Adrenal gland (tissue), 12 donors: ENCODE results near the gene HDDC3. TPM values are rescaled to one million over a fixed set of nuclear protein-coding genes. Genes with fewer than 3 reads are reported as not detected.

Experiments
- DNase-seq, 7 donors: peaks; one replicate each; pipeline ENCODE4 v3.0.0-alpha.2; 2019 to 2020
- H3K27ac ChIP-seq, 5 donors: fragments of 200-600 bp; sonication (generic) in 4 of 5; 1 replicate in 3 of 5; 2 replicates in 2 of 5; pipeline versions ENCODE4 v1.5.1 to v1.8.0; 2016 to 2020; ENCODE audit warnings: mild to moderate bottlenecking in 1 of 5
- H3K27me3 ChIP-seq: fragments of 200-600 bp; 2 replicates; pipeline ENCODE4 v1.8.0; 2021
- H3K36me3 ChIP-seq, 2 donors: fragments of 200-600 bp; replicated peaks in 1 of 2; 1 replicate in 1 of 2; 2 replicates in 1 of 2; pipeline versions ENCODE4 v1.5.1 to v1.8.0; 2018 to 2022
- H3K4me1 ChIP-seq, 2 donors: fragments of 200-600 bp; replicated peaks in 1 of 2; 1 replicate in 1 of 2; 2 replicates in 1 of 2; pipeline versions ENCODE4 v1.5.1 to v1.8.0; 2018 to 2021
- H3K4me3 ChIP-seq, 4 donors: fragments of 200-600 bp; sonication (generic) in 3 of 4; one replicate each; pipeline ENCODE4 v1.5.1; 2016 to 2018
- H3K9me3 ChIP-seq, 3 donors: fragments of 200-600 bp; sonication (generic) in 1 of 3; replicated peaks in 1 of 3; 1 replicate in 2 of 3; 2 replicates in 1 of 3; pipeline versions ENCODE4 v1.5.1 to v1.8.0; 2016 to 2021
- CTCF ChIP-seq, 6 experiments: fragments of 450-650 bp in 4 of 6; fragments of 200-600 bp in 2 of 6; sonication (generic) in 1 of 6; IDR thresholded peaks; 1 replicate in 5 of 6; 2 replicates in 1 of 6; pipeline versions ENCODE4 v1.5.1 to v1.8.0; 2016 to 2021; ENCODE audit warnings: antibody characterized with exemption in 6 of 6, mild to moderate bottlenecking in 2 of 6, moderate library complexity in 1 of 6
- POLR2A ChIP-seq, 2 donors: fragments of 450-650 bp; IDR thresholded peaks; one replicate each; pipeline ENCODE4 v1.6.1; 2017; ENCODE audit warnings: antibody characterized with exemption in 2 of 2, mild to moderate bottlenecking in 2 of 2, moderate library complexity in 1 of 2
- WGBS, 4 donors: extraction: QIAGEN DNeasy Blood & Tissue Kit in 2 of 4; methylation state at CpG; one replicate each; pipeline versions ENCODE4 v1.1.5 to v1.1.7; 2013 to 2017; 5-methylcytosine and 5-hydroxymethylcytosine counted together
- intact Hi-C, 2 donors: fragments of 100-400 bp; cut with DNase I; formaldehyde crosslinking; loops; one replicate each; pipeline versions ENCODE4 v1.14.1 to v1.15.0; 2022 to 2023
- polyA plus RNA-seq, 3 donors: library from polyadenylated mRNA; stranded (reverse); fragments of 200-250 nt in 2 of 3; fragments of 350-450 nt in 1 of 3; fragmentation: Illumina TruSeq in 1 of 3; extraction: RNeasy Lipid Tissue Mini Kit (QIAGEN cat#74804) in 1 of 3; gene quantifications; one replicate each; pipeline ENCODE4 v1.2.3, GENCODE V29; 2013 to 2014
- total RNA-seq, 9 donors: library from RNA; depleted of rRNA in 4 of 9; stranded (reverse); fragments of >200 nt in 4 of 9; fragments of 120-200 nt in 1 of 9; fragmentation: NEBNext Ultra II Directional in 1 of 9; extraction: Animal tissue kit (Norgen Biotek cat#: 25700) in 1 of 9; gene quantifications; one replicate each; pipeline versions ENCODE4 v1.1.0 to v1.2.4, GENCODE V29; 2013 to 2023
- donor health status: healthy with polysubstance abuse.
- donor health status: Bipolar disorder and iron deficiency.
- donor health status: DM: yes; HTN: yes; CAD: no.
- donor health status: DM: no; HTN: no; CAD: no.
- donor health status: DM: no; HTN: no; CAD: no.
- donor health status: DM: yes; HTN: yes; CAD: no.

HDDC3 gene
- total and polyA plus RNA-seq, 12 donors, result 14.6 to 40.2 (median 27.7) TPM

DNA sequence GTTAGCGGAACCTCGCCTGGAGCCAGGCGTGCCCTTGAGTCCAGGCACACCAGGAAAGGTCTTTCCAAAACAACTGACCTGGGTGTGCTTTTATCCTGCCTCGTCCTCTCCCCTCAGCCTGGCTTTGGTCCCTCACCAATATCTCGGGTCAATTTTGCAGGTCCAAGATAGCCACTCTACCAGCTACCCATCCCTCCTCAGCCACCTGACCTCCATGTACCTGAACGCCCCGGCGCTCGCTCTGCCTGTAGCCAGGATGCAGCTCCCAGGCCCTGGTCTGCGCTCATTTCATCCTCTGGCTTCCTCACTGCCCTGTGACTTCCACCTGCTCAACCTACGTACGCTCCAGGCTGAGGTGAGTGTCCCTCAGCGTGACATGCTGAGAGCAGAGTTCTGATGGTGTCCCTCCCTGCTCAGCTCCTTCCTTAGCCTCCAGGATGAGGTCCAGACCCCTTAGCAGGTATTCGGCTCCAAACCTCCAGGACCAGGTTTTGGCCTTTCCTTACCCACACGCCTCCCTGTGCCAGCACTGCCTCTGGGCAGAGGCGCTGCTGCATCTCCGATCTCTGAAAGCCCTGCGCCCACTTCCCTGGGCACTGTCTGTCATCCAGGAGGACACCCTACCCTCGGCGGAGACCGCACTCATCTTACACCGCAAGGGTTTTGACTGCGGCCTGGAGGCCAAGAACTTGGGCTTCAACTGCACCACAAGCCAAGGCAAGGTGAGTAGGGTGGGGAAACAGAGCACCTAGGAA lies 14.1 kb downstream of the HDDC3 start:
- no peaks in the 10 kb centered on the region for H3K27me3 ChIP-seq
- intact Hi-C loops, result no loop called here

GRCh38 chr15:90917569-90917968 lies 14.8 kb downstream of the HDDC3 start:
- Histone ChIP-seq H3K4me3 (no peak overlapping the region), H3K27ac (no peak overlapping the region), H3K27me3 (no peaks in the 10 kb centered on the region), H3K4me1 (peaks cover 16 to 20% of the 10 kb centered on the region in 2 donors), H3K9me3 (no peaks in the 10 kb centered on the region), H3K36me3 (peaks cover 0 to 86% of the 10 kb centered on the region in 2 donors)
- intact Hi-C loops, result no loop called here
- no peak for DNase-seq
- WGBS, 4 donors, result 93 to 95% (median 94%) methylated on average over 12 of the region's 12 CpGs
- TF ChIP-seq CTCF (IDR thresholded peaks at IDR 0.05) (no peak), POLR2A (IDR thresholded peaks at IDR 0.05) (no peak)

More for the DNA sequence above, 14.1 kb downstream of the HDDC3 start:
- H3K9me3 ChIP-seq, result no peaks in the 10 kb centered on the region
- H3K4me1 ChIP-seq, result peaks cover 16 to 20% of the 10 kb centered on the region in 2 donors
- no peak overlapping the region for H3K4me3 ChIP-seq
- WGBS, 4 donors, result 92 to 95% (median 94%) methylated on average over 22 to 23 of the region's 23 CpGs
- H3K36me3 ChIP-seq, result peaks cover 0 to 79% of the 10 kb centered on the region in 2 donors
- TF ChIP-seq POLR2A (IDR thresholded peaks at IDR 0.05), result no peak
- no peak for TF ChIP-seq CTCF (IDR thresholded peaks at IDR 0.05)
- DNase-seq, result no peak
- no peak overlapping the region for H3K27ac ChIP-seq

DNA sequence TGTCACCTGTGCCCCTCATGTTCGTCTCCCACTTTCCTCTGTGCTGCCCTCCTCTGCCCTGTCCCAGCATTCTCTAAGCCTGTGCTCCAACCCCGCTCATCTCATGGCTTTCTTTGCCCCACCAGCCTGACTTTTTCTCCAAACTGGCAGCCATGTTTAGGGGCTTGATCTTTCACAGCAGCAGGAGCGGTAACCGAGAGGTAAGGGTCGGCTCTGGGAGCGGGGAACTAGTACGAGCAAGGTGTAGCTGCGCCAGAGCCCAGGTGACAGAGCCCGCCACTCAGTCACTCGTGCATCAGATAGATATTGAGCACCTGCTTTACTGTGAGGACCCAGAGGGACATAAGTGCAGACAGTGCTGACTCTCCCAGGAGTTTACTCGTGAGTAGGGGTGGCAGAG lies 15.9 kb downstream of the HDDC3 start:
- peak overlapping the region in 3 of 5 donors; percentile 80 to 90 (median 86) for H3K27ac ChIP-seq
- H3K36me3 ChIP-seq, result peaks cover 0 to 95% of the 10 kb centered on the region in 2 donors
- peaks cover 16 to 20% of the 10 kb centered on the region in 2 donors for H3K4me1 ChIP-seq
- H3K4me3 ChIP-seq, result peak overlapping the region in 1 of 4 donors; percentile 16
- intact Hi-C loops, result no loop called here
- no peak for TF ChIP-seq CTCF (IDR thresholded peaks at IDR 0.05)
- no peak for TF ChIP-seq POLR2A (IDR thresholded peaks at IDR 0.05)
- no peaks in the 10 kb centered on the region for H3K9me3 ChIP-seq
- WGBS, 4 donors, result 79 to 89% (median 85%) methylated on average over 11 of the region's 11 CpGs
- H3K27me3 ChIP-seq, result no peaks in the 10 kb centered on the region
- DNase-seq, result no peak

- Histone ChIP-seq H3K27ac (peak overlapping the region; percentile 54 to 90 (median 80)), H3K4me3 (peak overlapping the region in 1 of 4 donors; percentile 16), H3K27me3 (no peaks in the 10 kb centered on the region), H3K9me3 (no peaks in the 10 kb centered on the region), H3K4me1 (peaks cover 16 to 20% of the 10 kb centered on the region in 2 donors), H3K36me3 (peaks cover 0 to 95% of the 10 kb centered on the region in 2 donors)
- 35 to 59% (median 37%) methylated on average over 11 to 25 of the region's 25 CpGs for WGBS, 4 donors
- DNase-seq, result peak; percentile 81 to 95 (median 92)
- intact Hi-C loops, result no loop called here
- TF ChIP-seq CTCF (IDR thresholded peaks at IDR 0.05), result no peak
- peak in 1 of 2 donors; percentile 25 for TF ChIP-seq POLR2A (IDR thresholded peaks at IDR 0.05)
Measured at GRCh38 chr15:90915808-90916440, 16.4 kb downstream of the HDDC3 start.
